Retinal pigment epithelial cell (primary cell): Measurements from ENCODE around the gene MRPL38.

ENCODE experiments used
- DNase-seq: peaks from one replicate; pipeline ENCODE4 v3.0.0-alpha.2; 2010; ENCODE audit warnings: low read depth
- H3K4me3 ChIP-seq: 2 replicates; pipeline ENCODE4 v1.5.1; 2011; ENCODE audit warnings: mild to moderate bottlenecking, low read length, control low read depth, moderate library complexity
- CTCF ChIP-seq: conservative IDR thresholded peaks from 2 replicates; pipeline ENCODE4 v1.5.1; 2011; ENCODE audit warnings: low read depth, low read length, control low read depth, inconsistent platforms

The MRPL38 gene

GRCh38 chr17:75896415-75897159, 8.1 kb downstream of the MRPL38 start, which contains the start of gene TRIM65:
Gene TRIM65 (minus strand): TSS chr17:75896951. CDS start chr17:75896937, 14 bp downstream.
- TF ChIP-seq CTCF, result peak; percentile 20
- DNase-seq, result no peak
- peak within 1 kb of the TSS; percentile 63 for H3K4me3 ChIP-seq

DNA sequence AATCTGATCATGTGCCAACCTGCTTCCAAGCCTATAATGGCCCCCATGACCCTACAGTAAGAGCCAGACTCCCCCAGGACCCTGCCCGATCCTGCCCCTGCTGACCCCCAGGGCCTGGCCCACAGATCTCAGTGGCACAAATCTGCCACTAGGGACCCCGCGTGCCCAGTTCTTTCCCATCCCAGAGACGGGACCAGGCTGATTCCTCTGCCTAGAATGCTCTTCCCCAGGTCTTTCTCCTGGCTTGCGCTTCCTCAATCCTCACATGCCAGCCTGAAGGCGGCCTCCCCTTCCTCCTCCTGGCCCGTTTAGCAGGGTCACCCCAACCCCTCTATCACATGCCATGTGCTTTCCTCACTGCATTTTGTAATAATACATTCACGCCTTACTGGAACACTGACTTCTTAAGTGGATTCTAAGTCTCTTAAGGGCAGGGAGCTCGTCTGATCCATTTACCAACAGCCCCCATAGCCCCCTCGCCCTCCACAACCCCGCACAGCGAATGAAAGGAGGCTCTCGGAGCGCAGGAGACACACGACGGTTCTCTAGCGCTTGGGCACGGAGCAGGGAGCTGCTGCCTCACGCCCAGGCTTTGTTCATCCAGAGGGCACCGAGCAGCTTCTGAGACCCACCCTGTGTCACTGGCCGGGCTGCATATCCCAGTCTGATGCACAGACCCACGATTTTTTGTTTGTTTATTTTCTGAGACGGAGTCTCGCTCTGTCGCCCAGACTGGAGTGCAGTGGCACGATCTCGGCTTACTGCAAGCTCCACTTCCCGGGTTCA, 9.1 kb downstream of the MRPL38 start:
- H3K4me3 ChIP-seq, result peak overlapping the region; percentile 63
- no peak for DNase-seq
- TF ChIP-seq CTCF, result peak; percentile 52

DNA sequence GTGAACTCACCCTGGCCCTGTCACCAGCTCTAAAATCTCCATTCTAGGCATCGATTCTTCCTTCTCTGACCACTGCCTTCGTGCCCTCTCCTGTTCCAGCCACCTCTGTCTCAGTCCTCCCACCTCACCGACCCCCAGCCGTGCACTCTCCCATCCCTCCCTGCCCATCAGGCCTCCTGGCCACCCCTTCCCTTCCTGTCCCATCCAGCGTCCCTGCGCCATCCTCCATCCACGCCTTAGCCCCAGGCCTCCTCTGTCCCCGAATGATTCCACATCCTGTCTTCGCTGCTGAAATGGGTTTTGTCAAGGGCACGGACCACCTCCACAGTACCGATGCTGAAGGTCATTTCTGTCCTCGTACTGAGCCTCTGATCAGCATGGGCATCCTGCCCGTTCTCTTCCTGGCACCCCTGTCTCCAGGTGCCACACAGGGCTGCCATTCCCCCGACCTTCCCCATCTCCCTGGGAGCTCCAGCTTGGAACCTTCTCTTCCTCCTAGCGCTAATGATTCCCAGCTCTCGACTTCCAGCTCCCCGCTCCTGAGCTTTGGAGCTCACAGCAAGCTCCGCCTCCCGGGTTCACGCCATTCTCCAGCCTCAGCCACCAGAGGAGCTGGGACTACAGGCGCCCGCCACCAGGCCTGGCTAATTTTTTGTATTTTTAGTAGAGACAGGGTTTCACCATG, 10.5 kb downstream of the MRPL38 start:
- H3K4me3 ChIP-seq, result no peak overlapping the region
- no peak for TF ChIP-seq CTCF
- DNase-seq, result no peak

DNA sequence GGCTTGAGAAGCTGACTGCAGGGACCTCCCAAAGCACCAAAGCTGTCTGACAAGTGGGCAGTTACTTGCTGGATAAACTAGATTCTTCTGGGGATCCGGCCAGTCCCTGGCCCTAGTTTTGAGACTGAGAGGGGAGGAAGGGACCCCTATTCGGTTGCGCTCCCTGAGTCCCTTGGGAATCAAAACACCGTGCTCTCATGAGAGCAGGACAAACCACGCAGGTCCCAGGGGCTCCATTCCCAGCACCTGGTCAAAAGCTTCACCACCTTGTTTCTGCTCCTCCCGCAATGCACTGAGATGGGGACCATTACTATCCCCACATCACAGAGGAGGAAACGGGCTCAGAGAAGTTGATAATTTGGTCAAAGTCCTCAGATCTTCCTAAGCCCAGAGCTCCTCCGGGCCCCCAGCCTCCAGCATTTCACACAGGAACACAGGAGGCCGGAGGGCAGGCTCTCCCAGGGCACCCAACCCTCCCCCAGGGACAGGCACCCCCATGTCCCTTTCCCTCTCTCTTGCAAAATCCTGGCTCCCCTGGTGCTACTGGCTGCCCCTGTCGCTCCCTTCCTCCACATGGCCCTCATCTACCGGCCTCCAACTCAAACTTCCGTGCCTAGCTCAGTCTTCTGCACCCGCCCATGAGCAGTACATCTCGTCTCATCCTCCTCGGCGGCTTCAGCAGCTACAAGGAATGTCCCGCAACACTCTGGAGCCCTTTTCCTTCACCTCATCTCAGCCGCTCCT, 11.2 kb downstream of the MRPL38 start:
- TF ChIP-seq CTCF, result no peak
- H3K4me3 ChIP-seq, result no peak overlapping the region
- DNase-seq, result no peak

GRCh38 chr17:75892556-75893224, 12.0 kb downstream of the MRPL38 start:
- no peak overlapping the region for H3K4me3 ChIP-seq
- TF ChIP-seq CTCF, result no peak
- DNase-seq, result no peak
